HUES48 (cell line): ENCODE measurements around the gene GARS1.

Experiments used
- H3K27ac ChIP-seq: one replicate; pipeline ENCODE4 v1.7.0; 2013; ENCODE audit warnings: low read depth, low read length, inconsistent platforms
- H3K27me3 ChIP-seq: 2 replicates; pipeline ENCODE4 v1.6.1; 2013; ENCODE audit warnings: mild to moderate bottlenecking, low read length; ENCODE audit not compliant: control insufficient read depth, insufficient read depth
- H3K36me3 ChIP-seq: 2 replicates; pipeline ENCODE4 v1.6.1; 2013; ENCODE audit warnings: low read length; ENCODE audit not compliant: control insufficient read depth, insufficient read depth
- H3K4me1 ChIP-seq: 2 replicates; pipeline ENCODE4 v1.6.1; 2013; ENCODE audit warnings: mild to moderate bottlenecking, low read length; ENCODE audit not compliant: control insufficient read depth, insufficient read depth
- H3K4me3 ChIP-seq: 2 replicates; pipeline ENCODE4 v1.5.1; 2013; ENCODE audit warnings: mild to moderate bottlenecking, low read depth, low read length
- H3K9ac ChIP-seq: 2 replicates; pipeline ENCODE4 v1.6.1; 2013; ENCODE audit warnings: mild to moderate bottlenecking, low read depth, low read length, moderate library complexity
- H3K9me3 ChIP-seq: 2 replicates; pipeline ENCODE4 v1.6.1; 2013; ENCODE audit warnings: low read length; ENCODE audit not compliant: control insufficient read depth, insufficient read depth

Gene GARS1, protein sequence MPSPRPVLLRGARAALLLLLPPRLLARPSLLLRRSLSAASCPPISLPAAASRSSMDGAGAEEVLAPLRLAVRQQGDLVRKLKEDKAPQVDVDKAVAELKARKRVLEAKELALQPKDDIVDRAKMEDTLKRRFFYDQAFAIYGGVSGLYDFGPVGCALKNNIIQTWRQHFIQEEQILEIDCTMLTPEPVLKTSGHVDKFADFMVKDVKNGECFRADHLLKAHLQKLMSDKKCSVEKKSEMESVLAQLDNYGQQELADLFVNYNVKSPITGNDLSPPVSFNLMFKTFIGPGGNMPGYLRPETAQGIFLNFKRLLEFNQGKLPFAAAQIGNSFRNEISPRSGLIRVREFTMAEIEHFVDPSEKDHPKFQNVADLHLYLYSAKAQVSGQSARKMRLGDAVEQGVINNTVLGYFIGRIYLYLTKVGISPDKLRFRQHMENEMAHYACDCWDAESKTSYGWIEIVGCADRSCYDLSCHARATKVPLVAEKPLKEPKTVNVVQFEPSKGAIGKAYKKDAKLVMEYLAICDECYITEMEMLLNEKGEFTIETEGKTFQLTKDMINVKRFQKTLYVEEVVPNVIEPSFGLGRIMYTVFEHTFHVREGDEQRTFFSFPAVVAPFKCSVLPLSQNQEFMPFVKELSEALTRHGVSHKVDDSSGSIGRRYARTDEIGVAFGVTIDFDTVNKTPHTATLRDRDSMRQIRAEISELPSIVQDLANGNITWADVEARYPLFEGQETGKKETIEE

DNA sequence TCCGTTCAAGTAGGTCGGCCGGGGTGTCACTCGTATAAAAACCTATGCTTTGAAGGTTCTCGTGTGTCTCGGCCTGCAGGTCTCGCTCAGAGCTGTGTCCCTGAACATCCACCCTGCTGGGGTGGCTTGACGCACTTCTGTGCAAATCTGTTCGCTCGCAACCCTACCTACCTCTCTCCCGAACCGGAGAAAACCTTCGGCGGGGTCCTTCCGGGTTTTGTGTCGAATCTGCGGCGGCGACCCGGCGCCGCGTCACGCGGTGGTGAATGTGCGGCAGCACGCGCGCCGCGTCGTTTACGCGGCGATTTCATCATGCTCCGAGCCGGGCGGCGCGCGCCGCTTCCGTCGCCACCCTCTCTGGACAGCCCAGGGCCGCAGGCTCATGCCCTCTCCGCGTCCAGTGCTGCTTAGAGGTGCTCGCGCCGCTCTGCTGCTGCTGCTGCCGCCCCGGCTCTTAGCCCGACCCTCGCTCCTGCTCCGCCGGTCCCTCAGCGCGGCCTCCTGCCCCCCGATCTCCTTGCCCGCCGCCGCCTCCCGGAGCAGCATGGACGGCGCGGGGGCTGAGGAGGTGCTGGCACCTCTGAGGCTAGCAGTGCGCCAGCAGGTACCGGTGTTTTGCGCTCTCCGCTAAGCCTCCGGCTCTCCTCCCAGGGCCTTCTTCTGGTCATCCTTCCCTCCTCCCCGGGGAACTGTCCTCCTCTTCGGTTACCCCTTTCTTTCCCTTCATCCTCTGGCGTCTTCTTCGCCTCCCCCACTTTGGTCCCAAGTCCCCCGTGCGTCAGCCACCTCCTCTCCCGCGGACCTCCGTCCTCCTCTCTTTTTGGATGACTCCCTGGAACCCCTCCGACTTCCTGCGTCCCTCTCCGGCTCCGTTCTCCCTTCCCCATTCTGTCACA, at the start of gene GARS1:
GARS1 (plus strand) TSS at position 339 of the 896 bp plus-strand sequence; CDS start at position 383, 44 bp downstream.
- Histone ChIP-seq H3K9ac (peak within 1 kb of the TSS; percentile 99), H3K4me1 (peaks cover 19% of the 10 kb centered on the region), H3K36me3 (peaks cover 31% of the 10 kb centered on the region), H3K9me3 (no peaks in the 10 kb centered on the region), H3K27ac (peak within 1 kb of the TSS; percentile 95), H3K27me3 (no peaks in the 10 kb centered on the region), H3K4me3 (peak within 1 kb of the TSS; percentile 100)

DNA sequence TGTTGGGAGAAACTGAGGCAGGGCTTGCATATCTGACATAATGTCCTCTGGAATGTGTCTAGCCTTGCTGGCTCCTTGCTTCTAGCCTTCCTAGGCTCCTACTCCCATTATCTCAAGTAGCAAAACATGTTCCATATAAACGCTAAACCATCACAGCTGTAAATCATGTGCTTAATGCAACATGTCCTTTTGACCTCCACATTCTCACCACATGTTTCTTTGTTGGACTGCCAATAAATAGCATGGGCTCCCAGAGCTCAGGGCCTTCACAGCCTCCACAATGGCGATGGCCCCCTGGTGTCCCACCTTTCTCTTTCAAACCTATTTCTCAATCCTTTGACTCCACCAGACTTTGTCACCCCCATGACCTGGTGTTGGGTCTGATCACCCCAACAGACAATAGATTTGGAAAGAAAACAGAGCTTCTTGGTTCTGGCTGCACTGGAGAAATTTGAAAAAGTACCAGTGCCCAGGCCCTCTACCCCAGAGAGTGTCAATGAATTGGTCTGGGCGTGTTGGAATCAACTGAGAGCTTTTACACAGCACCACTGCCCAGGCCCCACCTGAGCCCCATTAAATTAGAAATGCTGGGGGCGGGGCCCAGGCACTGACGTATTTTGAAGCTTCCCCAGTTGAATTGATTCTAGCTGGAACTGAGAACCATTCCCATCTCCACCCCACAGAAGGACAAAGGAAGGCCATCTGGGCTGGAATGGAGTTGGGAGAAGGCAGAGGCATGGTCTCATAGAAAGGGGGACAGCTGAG, 48.7 kb upstream of the GARS1 start:
- Histone ChIP-seq H3K27ac (no peak overlapping the region), H3K9me3 (no peaks in the 10 kb centered on the region), H3K4me1 (peaks cover 7% of the 10 kb centered on the region; the same call in 1 of the 2 replicates), H3K27me3 (no peaks in the 10 kb centered on the region; the same call in 1 of the 2 replicates), H3K36me3 (no peaks in the 10 kb centered on the region), H3K9ac (no peak overlapping the region), H3K4me3 (no peak overlapping the region)

DNA sequence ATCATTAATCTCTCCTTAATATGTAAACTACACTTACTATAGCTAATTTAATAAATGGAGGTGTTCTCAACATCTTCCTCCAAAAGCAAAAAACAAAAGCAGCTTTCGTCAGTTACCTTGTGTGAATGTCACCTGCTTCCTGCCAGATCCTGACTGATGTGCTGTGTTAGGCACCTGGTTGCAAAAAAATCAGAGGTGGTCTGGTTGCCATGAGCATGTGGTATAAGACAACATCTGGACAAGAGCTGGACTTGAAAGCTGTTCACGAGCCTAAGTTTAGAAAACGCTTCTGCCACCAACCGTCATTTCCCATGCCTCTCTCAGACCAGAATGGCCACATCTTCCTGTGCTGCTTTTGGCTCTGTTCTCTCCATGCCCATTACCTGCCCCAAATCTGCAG, 48.1 kb upstream of the GARS1 start:
- Histone ChIP-seq H3K9ac (no peak overlapping the region), H3K27ac (no peak overlapping the region), H3K4me1 (peaks cover 7% of the 10 kb centered on the region; the same call in 1 of the 2 replicates), H3K4me3 (no peak overlapping the region), H3K27me3 (no peaks in the 10 kb centered on the region; the same call in 1 of the 2 replicates), H3K9me3 (no peaks in the 10 kb centered on the region), H3K36me3 (no peaks in the 10 kb centered on the region)

DNA sequence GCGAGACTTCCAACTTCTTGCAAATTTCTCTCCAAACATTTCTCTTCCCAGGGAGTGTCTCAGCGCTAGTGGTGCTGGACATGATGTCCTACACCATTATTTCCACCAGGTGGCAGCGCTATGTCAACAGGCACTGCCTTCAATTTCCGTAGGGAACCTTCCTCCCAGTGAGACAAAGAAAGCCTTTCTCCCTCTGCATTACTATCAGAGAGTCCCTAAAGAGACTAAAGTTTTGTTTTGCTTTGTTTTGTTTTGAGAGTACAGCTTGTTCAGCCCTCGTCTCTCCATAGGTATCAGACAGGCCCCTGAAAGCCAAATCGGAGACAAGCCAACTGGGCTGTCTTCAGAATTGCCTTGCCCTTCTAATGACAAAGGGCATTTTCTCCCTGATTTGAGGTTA, 45.8 kb upstream of the GARS1 start:
- H3K27ac ChIP-seq, result peak overlapping the region; percentile 76
- H3K27me3 ChIP-seq, result no peaks in the 10 kb centered on the region; the same call in 1 of the 2 replicates
- H3K9ac ChIP-seq, result no peak overlapping the region
- no peaks in the 10 kb centered on the region for H3K36me3 ChIP-seq
- peaks cover 7% of the 10 kb centered on the region; the same call in 1 of the 2 replicates for H3K4me1 ChIP-seq
- H3K9me3 ChIP-seq, result no peaks in the 10 kb centered on the region
- H3K4me3 ChIP-seq, result 0 out of 2 replicates have a peak overlapping the region, but pooled peaks have one; percentile 11

DNA sequence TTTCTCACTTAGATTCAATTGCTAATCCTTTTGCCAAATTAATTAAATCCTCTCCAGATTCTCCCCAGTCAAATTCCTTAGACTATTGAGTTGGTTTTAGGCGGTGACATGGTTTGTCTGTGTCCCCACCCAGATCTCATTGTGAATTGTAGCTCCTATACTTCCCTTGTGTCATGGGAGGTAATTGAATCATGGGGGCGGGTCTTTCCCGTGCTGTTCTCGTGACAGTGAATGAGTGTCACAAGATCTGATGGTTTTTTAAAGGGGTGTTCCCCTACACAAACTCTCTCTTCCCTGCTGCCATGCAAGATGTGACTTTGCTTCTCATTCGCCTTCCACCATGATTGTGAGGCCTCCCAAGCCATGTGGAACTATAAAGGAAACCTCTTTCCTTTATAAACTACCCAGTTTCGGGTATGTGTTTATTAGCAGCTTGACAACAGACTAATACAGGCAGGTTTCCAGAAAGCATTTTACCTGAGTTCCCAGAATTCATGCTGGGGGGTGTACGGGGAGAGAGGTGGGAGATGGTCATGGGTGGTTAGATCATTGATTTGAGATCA, 44.7 kb upstream of the GARS1 start:
- Histone ChIP-seq H3K9me3 (no peaks in the 10 kb centered on the region), H3K27me3 (no peaks in the 10 kb centered on the region; the same call in 1 of the 2 replicates), H3K4me1 (peaks cover 7% of the 10 kb centered on the region; the same call in 1 of the 2 replicates), H3K9ac (no peak overlapping the region), H3K27ac (no peak overlapping the region), H3K36me3 (no peaks in the 10 kb centered on the region), H3K4me3 (no peak overlapping the region)

DNA sequence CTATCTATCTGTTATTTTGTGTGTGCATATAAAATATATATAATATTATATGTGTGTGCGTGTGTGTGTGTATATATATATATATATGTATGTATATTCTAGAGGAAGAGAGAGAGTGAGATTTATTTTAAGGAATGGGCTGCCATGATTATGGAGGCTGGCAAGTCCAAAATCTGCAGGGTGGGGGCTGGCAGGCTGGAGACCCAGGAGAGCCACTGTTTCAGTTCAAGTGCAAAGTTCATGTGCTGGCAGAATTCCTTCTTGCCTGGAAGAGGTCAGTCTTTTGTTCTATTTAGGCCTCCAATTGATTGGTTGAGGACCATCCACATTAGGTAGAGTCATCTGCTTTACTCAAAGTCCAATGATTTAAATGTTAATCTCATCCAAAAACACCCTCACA, 42.3 kb upstream of the GARS1 start:
- H3K27ac ChIP-seq, result no peak overlapping the region
- H3K9me3 ChIP-seq, result no peaks in the 10 kb centered on the region
- no peak overlapping the region for H3K9ac ChIP-seq
- no peak overlapping the region for H3K4me3 ChIP-seq
- no peaks in the 10 kb centered on the region; the same call in 1 of the 2 replicates for H3K27me3 ChIP-seq
- no peaks in the 10 kb centered on the region for H3K36me3 ChIP-seq
- H3K4me1 ChIP-seq, result peaks cover 19% of the 10 kb centered on the region

DNA sequence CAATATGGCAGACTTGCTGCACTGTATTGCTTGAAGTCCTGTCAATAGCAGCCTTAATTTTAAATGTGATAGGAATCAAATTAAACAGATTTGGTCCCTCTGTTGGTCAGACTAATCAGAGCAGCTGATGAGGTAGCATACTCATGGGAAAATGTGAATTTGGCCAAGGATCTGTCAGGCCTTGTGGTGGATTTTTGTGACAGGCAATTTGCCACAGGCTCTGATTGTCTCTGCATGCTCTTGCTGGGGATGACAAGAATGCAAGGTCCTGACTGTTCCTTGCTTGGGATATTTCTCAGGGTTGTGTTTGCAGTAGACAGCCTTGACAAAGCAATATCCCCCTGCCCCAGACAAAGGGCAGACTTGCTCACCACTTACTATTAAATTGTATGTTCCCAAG, 41.5 kb upstream of the GARS1 start:
- no peaks in the 10 kb centered on the region for H3K9me3 ChIP-seq
- no peak overlapping the region for H3K27ac ChIP-seq
- no peaks in the 10 kb centered on the region for H3K27me3 ChIP-seq
- no peaks in the 10 kb centered on the region for H3K36me3 ChIP-seq
- no peak overlapping the region for H3K4me3 ChIP-seq
- H3K4me1 ChIP-seq, result peaks cover 19% of the 10 kb centered on the region
- no peak overlapping the region for H3K9ac ChIP-seq

DNA sequence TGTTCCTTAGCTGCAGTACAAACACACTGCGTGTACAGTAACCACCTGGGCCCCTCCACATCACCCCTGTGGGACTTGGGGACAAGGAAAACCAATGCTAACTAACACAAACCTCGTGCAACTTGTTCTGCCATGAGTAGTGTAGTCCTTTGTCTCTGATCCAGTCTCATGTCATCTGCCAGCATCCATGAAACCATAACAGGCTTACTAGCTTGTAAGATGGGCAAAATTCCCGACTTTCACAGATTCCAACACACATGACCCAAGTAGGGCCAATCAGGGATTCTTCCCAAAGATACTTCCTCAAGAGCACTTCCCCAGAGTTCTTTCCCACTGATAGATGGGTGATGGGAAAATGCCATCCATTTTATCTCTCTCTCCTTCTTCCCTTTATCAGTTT, 41.1 kb upstream of the GARS1 start:
- peaks cover 19% of the 10 kb centered on the region for H3K4me1 ChIP-seq
- H3K9ac ChIP-seq, result no peak overlapping the region
- no peaks in the 10 kb centered on the region for H3K36me3 ChIP-seq
- H3K27me3 ChIP-seq, result no peaks in the 10 kb centered on the region
- H3K9me3 ChIP-seq, result no peaks in the 10 kb centered on the region
- no peak overlapping the region for H3K27ac ChIP-seq
- no peak overlapping the region for H3K4me3 ChIP-seq

DNA sequence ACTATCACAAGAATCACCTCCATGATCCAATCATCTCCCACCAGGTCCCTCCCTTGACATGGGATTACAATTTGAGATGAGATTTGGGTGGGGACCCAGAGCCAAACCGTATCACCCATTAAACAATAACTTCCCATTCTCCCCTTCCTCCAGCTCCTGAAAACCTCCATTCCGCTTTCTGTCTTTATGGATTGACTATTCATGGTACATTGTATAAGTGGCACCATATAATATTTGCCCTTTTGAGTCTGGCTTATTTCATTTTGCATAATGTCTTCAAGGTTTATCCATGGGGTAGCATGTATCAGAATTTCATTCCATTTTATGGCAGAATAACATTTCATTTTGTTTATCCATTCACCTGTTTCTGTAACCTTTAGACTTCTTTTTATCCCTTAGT, 39.2 kb upstream of the GARS1 start:
- Histone ChIP-seq H3K4me3 (no peak overlapping the region), H3K9me3 (no peaks in the 10 kb centered on the region), H3K9ac (no peak overlapping the region), H3K27ac (no peak overlapping the region), H3K27me3 (no peaks in the 10 kb centered on the region), H3K36me3 (no peaks in the 10 kb centered on the region), H3K4me1 (peaks cover 13% of the 10 kb centered on the region)

DNA sequence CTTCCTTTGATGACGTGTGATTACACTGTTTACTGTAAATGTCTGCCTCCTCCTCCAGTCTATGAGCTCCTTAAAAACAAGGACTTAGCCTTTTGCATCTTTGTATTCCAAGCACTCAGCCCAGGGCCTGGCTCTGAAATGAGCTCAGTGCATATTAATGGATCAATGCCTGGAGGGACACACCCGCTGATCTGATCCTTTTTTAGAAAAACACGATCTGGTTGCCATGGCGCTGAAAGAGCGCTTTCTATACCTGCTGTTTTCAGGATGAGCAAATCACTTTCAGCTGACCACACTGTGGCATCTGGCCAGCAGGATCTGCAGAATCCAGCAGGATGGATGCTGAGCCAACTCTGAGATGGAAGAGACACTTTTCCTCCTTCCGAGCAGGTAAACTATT, 37.8 kb upstream of the GARS1 start:
- Histone ChIP-seq H3K9me3 (no peaks in the 10 kb centered on the region), H3K4me1 (peaks cover 13% of the 10 kb centered on the region), H3K36me3 (no peaks in the 10 kb centered on the region), H3K4me3 (no peak overlapping the region), H3K9ac (no peak overlapping the region), H3K27ac (peak overlapping the region; percentile 59), H3K27me3 (no peaks in the 10 kb centered on the region)
